Cardiac fibroblast (primary cell): Measurements from ENCODE around the gene PITPNM3.

Source experiments
- DNase-seq, 2 donors: peaks; one replicate each; pipeline versions ENCODE4 v3.0.0 to v3.0.0-alpha.2; 2010; ENCODE audit warnings: low read depth in 2 of 2
- H3K4me3 ChIP-seq, 2 donors: replicated peaks in 1 of 2; 1 replicate in 1 of 2; 2 replicates in 1 of 2; pipeline ENCODE4 v1.5.1; 2011; ENCODE audit warnings: low read depth in 2 of 2, low read length in 2 of 2, mild to moderate bottlenecking in 2 of 2, moderate library complexity in 1 of 2
- CTCF ChIP-seq: IDR thresholded peaks from one replicate; pipeline ENCODE4 v1.5.1; 2011; ENCODE audit warnings: low read depth, mild to moderate bottlenecking, low read length, inconsistent platforms

The PITPNM3 gene

GRCh38 chr17:6454495-6455320 lies 101.6 kb downstream of the PITPNM3 start:
- TF ChIP-seq CTCF = no peak
- DNase-seq = no peak
- H3K4me3 ChIP-seq = no peak overlapping the region

- no peak for DNase-seq
- no peak for TF ChIP-seq CTCF
- H3K4me3 ChIP-seq = no peak overlapping the region
Measured at GRCh38 chr17:6453279-6454024, 102.9 kb downstream of the PITPNM3 start.

GRCh38 chr17:6452471-6453266 lies 103.7 kb downstream of the PITPNM3 start:
- no peak for TF ChIP-seq CTCF
- no peak overlapping the region for H3K4me3 ChIP-seq
- DNase-seq = no peak

- DNase-seq = no peak
- H3K4me3 ChIP-seq = no peak overlapping the region
- TF ChIP-seq CTCF = no peak
Measured at GRCh38 chr17:6450926-6451832, 105.2 kb downstream of the PITPNM3 start.

GRCh38 chr17:6449307-6449706 lies 107.0 kb downstream of the PITPNM3 start:
- TF ChIP-seq CTCF = no peak
- H3K4me3 ChIP-seq = no peak overlapping the region
- DNase-seq = no peak

GRCh38 chr17:6448473-6448872 lies 107.9 kb downstream of the PITPNM3 start:
- no peak for TF ChIP-seq CTCF
- no peak overlapping the region for H3K4me3 ChIP-seq
- no peak for DNase-seq
